Activated gamma-delta T cell (primary cell): ENCODE measurements around the gene MYO5B.
"Not testable (repeated sequence)": the region's sequence is repeated elsewhere in the genome, so short reads cannot be mapped to it uniquely, and the experiment has no call there.

Source experiments
- DNase-seq: peaks from one replicate; lab custom pipeline; 2025; lab: John Stamatoyannopoulos, UW
- total RNA-seq, 2 donors: gene quantifications; one replicate each; lab custom pipeline; 2026; lab: John Stamatoyannopoulos, UW

The MYO5B gene
- total RNA-seq = 0.04 to 0.10 reads per million in 2 donors

GRCh38 chr18:50194631-50195532, at the start of gene MYO5B:
Gene MYO5B (minus strand): TSS chr18:50195147. CDS start chr18:50194793, 354 bp downstream.
- peak; percentile 12 for DNase-seq

GRCh38 chr18:50241768-50242167, 46.8 kb upstream of the MYO5B start:
- DNase-seq = not testable (repeated sequence)

GRCh38 chr18:50240080-50240563, 45.2 kb upstream of the MYO5B start:
- no peak for DNase-seq

DNA sequence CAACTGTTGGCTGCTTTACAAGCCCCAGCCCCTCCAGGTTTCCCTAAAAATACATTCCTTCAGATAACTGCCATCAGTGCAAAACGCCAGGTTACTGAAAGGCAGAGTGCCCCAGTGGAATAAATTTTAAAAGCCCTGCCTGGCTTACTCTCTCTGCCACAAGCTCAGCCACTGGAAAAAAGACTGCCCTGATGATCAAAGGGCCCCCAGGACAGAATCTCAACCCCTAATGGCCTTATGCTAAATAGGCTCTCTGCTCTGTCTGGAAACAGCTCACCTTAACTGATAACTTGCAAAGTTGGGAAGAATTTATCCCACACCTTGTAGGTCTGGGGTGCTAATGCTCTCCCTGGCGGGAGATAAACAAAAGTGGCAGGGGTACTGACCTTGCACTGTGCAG, 37.5 kb upstream of the MYO5B start:
- no peak for DNase-seq

GRCh38 chr18:50231621-50232020, 36.7 kb upstream of the MYO5B start:
- no peak for DNase-seq

GRCh38 chr18:50220249-50220648, 25.3 kb upstream of the MYO5B start:
- DNase-seq = not testable (repeated sequence)

DNA sequence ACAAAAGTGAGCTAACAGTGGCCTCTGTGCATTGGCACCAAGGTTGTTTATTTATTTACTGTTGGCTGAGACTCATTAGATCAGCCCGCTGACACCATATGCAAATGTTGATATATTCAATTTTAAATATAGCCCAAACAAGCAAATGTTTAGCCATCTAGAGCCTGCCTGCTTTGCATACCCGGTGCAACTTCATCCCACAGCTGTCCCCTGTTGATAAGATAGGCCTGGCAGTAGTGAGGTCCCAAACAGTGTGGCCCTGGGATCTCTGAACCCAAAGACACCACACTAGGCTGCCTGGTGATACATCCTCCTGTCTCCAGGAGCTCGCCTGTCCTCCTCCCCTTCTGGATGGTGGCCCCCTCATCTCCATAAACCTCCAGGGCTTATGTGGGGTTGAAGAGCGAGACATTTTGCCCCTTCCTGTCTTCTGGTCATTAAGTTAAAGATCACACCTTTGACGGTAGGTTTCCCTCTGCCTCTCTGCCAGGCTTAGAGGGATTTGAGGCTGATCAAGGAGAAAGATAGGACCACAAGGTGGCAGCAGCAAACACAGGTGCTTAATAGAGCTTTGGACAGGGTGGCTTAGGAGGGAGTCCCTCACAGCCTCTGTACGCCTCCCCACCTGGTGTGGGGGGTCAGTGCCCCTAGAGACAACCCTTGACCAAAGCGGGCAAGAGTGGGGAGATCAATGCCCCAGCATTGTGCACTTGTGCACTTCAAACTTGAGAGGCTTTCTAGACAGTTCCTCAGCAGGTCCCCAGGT, 23.7 kb upstream of the MYO5B start:
- DNase-seq = no peak

- no peak for DNase-seq
Measured at GRCh38 chr18:50209311-50209710, 14.4 kb upstream of the MYO5B start.

DNA sequence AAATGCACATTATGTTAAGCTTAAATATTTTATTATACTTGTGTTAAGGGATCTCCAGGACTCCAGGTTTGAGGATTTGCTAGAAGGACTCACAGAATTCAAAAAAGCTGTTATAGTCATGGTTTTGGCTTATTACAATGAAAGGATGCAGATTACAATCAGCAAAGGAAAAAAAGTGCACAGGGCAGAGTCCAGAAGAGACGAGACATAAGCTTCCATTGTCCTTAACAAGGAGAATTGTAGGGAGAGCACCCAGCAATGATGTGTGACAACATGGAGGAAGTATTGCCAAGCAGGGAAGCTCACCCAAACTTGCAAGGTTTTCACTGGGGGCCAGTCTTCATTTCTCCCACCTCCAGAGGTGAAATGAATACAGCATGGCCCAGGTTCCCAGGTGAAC, 12.8 kb upstream of the MYO5B start:
- DNase-seq = no peak

DNA sequence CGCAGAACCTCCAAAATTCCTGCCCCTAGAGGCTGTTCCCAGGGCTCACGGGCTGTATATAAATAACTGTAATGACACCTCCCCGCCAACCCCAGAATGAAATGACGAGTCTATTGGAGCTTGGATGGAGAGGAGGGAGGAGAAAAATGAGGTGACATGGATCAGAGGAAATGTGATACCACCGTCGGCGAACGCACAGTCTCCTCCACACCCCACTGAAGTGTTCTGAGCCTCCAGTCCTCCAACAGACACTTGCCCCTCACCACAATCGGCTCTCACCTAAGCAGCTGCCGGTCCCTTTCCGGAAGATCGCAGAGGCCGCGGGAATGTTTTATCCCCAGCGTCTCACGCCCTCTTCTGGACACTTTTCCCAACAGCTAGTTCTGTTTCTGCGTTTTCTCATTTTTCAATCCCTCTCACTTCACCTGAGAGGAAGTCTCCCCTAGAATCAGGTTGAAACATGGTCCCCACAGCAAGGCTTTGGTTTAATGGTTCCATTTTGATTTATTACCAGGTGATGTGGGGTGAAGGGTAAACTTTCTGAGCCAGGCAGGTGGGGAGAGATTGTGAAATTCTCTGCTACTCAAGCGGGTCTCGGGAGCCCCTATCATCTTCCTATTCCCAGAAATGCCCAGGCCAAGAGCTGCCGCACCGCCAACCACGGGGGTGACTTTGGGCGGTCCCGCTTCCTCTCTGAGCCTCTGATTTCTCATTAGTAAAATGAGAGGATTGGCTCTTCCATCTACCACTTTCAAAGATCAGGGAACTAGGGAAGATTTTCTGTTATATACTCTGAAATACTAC, 9.1 kb upstream of the MYO5B start:
- no peak for DNase-seq

DNA sequence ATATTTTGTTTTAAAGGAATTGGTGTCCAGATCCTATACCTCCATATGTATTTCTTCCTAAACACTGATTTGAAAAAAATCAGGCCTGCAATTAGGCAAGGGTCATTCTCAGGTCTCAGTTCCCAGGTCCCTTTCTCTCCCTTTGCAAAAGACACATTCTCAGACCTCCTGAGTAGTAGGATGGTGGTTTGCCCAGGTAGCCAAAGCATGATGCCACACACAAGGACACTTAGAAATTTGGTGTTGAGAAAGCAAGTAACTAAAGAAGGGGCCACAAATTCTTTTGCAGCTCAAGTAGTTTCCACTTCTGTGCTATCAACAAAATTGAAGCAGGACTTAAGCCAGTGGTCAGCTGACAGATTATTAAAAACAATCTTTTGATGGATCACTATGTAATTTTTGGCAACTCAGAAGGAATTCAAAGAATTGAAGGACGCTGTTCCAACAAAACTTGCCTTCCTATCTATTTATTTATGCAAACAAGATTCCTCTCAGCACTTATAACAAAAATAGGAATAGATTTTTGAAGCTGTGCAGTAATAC, 6.6 kb upstream of the MYO5B start:
- no peak for DNase-seq

DNA sequence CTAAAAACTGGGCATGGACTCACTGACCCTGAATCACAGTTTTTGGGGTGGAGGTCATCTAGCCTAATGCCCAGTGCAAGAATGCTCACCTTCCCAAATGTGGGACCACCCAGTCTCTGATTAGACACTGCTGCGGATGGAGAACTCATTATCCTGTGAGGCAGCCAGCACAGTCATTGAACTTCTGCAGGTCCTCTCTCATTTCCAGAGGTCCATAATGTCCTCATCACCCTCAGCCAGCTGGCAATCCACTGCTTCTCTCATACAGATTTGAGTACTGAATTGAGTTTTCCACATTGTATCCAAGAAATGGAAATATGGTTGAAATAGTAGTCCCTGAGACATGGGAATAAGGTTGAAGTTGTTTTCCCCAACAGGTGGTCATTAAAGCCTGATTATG, 5.0 kb upstream of the MYO5B start:
- no peak for DNase-seq

DNA sequence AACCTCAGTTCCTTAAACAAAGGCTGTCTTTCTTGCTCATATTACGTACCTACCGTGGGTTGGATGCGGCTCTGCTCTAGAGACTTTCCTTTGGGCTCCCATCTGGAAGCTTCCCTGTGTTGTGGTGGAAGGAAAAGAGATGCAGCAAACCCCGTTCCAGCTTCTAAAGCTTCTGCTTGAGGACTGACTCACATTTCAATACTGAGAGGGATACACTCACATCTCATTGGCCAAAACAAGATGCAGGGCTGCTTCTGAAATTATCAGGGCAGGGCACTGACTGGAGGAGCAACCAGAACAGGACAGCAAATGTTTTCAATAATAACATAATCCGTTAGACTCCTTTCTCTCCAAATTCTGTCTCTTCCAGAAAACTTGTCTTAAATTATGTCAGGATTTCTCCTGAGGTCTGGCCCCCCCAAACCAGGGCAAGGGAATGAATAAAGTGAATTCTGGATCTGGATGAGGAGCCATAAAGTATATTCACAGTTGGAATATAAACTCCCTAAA, 4.5 kb upstream of the MYO5B start:
- DNase-seq = no peak

DNA sequence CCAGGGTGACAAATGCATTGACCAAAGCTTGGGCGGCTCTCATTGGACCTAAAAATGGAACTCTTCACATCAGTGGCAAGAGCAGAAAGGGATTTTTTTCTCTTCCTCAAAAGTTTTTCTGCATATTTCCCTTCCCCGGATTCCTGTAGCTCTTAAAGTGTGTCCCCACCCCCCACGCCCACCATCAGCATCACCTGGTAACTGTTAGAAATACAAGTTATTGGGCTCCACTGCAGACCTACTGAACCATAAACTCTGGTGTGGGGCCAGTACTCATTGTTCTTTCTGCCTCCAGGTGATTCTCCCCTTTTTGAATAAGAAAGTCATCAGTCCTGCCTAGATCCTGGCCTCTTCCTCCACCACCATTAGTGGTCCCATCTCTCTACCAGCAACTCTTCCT, 1.3 kb upstream of the MYO5B start:
- no peak for DNase-seq

DNA sequence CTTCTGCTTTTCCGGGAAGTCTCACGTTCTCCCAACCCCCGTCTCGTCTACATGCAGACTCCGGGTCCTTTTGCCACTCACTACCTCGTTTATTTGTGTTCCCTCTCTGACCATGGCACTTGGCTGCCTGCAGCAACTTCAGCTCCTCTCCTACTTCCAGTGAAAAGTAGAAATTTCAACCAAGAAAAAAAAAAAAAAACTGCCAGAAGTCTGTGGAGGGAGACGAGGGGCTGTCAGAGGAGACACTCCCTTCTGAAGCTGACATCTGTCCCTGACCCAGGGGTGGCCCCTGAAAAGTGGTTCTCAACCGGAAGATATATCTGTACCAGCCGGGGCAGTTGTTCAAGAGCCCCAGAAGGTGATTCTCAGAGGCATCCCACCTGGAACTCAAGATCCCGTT, 742 bp upstream of the MYO5B start:
- DNase-seq = no peak

- peak; percentile 9 for DNase-seq
Measured at GRCh38 chr18:50193796-50194630, 934 bp downstream of the MYO5B start.

DNA sequence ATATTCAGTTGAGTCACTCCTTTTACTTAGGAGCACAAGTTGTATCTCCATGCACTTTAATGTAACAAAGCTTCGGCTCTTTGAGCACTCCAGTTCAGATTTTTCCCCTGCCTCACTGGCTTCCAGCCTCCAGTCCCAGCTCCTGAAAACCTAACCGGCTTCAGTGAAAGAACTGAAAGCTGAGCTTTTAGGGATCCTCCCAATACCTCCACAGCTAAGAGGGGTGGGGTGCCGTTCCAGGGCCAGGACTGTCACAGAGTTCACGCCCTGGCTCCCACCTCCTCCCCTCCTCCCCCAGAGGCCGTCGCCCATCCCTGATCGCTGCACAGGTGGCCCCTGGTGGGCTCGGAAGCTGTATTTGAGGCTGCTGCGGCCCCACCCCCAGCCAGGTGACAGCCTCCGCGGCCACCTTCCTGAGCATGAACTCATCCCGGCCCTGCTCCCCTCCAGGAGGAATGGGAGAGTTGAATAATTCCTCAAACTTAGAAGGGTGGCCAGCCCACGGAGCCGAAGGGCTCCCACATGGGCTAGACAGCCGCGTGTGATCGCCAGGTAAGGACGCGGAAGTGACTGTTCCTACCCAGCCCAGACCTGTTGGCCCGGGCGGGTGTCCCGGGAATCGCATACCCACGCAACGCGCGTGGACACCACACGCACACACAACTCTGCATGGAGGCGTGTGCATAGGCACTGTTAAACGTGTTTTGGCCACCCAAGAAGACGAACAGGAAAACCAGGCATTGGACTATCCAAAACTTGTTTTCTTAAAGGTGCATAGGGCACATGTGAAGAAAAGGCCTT, 1.8 kb downstream of the MYO5B start:
- no peak for DNase-seq

DNA sequence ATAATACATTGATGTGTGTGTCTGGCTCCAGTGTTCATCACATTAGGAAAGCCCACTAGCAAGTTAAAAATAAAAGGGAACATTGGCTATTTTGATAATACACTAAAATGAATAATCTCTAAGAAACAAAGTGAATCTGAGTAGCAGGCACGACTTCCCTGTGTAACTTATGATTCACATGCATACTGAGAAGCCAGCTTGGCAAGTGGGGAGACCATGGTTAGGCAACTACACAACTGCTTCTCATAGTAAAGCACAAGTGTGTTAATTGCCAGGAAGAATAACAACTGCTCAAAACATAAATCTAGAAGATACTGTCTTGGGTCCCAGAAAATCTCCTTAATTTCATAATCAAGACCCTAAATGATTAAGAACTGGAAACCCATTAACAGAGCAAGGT, 4.0 kb downstream of the MYO5B start:
- no peak for DNase-seq

DNA sequence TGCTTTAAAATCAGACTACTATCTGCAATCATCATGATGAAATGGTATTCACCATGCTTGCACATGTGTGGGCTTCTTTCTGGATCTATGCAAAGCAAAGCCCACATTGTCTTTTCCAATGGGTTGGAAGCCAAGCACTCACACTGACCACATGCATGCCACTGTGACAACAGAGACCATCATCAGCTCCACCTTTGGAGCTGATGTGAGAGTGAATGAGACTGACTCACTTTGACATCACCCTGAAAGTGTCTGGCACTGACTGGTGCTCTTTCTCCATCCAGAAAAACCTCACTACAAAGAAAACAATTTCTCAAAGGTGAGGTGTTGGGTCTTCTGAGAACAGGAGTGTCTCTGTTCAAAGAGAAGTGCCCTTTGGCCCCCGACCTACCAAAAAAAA, 4.7 kb downstream of the MYO5B start:
- no peak for DNase-seq

- DNase-seq = no peak
Measured at GRCh38 chr18:50189160-50189559, 5.8 kb downstream of the MYO5B start.
